ENCODE data around the gene MRTFB. TPM values are rescaled to one million over a fixed set of nuclear protein-coding genes. Genes with fewer than 3 reads are reported as not detected.

The MRTFB gene
- total RNA-seq, 1 donor from 2014 or later: 36.3 TPM

DNA sequence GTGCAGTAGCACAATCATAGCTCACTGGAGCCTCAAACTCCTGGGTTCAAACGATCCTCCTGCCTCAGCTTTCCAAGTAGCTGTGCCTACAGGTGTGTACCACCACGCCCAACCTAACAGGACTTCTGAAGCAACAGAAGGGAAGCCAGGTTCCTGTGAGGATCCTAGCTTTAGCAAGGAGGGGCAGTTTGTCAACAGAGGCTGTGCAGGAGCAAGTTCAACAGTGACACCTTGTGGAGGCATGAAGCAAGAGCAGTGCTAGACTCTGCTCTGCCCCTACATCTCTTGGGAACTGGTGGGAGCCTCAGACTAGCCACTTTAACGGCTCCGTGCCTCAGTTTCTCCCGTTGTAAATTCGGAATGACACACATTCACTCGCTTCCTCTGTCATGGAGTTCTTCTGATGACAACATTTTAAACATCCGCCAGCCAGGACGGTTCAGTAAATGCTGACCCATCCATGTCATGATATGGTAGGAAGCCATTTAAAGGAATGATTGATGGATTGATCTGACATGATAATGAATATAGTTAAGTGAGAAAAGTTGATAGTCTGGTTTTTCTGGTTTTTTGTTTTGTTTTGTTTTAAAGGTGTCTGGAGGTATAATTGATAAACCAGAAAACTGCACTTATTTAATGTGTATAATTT lies 218.7 kb downstream of the MRTFB start:
- DNase-seq: no peak

DNA sequence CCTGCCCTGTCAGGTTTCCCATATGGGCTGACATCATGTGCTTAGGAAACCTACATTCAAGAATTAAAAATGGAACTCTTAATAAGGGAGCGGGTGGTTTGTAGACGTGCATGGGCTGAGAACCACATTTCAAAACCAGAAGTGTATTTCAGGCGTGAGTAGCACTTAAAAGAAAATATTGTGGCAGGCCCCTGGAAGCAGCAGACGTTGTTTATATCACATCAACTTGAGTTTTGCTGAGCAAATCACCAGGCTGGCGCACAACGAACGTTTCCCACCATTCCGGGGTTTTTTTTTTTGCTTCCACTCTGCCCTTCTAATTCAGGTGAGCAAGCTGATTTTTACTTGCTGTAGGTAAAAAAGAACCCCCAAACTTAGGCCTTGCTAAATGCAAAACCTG lies 220.2 kb downstream of the MRTFB start:
- no peak for DNase-seq

DNA sequence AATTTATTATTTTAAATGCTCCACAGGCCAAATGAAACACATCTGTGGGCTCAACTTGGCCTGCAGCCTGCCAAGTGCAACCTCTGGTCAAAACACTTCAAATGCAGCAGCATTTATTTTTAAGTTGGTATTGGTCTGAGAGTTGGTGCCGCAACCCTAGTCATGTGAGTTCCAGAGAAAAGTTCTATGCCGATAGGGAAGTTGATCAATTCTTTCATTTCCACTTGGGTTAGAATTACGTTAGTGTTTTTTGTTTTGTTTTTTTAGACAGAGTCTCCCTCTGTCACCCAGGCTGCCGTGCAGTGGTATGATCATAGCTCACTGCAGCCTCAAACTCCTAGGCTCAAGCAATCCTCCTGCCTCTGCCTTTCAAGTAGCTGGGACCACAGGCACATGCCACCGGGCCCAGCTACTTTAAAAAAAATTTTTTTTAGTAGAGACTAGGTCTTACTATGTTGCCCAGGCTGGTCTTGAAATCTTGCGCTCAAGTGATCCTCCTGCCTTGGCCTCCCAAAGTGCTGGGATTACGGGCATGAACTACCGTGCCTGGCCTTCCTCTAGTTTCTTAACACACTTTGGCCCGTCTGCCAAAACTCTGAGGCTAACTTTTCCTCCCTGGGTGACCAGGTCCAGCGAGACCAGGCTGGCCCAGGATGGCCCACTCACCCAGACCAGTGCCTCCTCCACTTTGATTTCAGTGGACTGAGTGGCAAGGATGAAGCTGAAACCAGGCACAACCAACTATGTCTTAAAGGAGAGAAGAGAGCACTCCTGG lies 221.1 kb downstream of the MRTFB start:
- no peak for DNase-seq

DNA sequence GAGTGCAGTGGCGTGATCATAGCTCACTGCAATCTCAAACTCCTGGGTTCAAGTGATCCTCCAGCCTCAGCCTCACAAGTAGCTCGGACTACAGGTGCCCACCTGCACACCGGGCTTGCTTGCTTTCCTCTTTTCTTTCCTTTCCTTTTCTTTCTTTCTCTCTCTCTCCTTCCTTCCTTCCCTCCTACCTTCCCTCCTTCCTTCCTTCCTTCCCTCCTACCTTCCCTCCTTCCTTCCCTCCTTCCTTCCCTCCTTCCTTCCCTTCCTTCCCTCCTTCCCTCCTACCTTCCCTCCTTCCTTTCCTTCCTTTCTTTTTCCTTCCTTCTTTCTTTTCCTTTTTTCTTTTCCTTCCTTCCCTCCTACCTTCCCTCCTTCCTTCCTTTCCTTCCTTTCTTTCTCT lies 225.5 kb downstream of the MRTFB start:
- no peak for DNase-seq

DNA sequence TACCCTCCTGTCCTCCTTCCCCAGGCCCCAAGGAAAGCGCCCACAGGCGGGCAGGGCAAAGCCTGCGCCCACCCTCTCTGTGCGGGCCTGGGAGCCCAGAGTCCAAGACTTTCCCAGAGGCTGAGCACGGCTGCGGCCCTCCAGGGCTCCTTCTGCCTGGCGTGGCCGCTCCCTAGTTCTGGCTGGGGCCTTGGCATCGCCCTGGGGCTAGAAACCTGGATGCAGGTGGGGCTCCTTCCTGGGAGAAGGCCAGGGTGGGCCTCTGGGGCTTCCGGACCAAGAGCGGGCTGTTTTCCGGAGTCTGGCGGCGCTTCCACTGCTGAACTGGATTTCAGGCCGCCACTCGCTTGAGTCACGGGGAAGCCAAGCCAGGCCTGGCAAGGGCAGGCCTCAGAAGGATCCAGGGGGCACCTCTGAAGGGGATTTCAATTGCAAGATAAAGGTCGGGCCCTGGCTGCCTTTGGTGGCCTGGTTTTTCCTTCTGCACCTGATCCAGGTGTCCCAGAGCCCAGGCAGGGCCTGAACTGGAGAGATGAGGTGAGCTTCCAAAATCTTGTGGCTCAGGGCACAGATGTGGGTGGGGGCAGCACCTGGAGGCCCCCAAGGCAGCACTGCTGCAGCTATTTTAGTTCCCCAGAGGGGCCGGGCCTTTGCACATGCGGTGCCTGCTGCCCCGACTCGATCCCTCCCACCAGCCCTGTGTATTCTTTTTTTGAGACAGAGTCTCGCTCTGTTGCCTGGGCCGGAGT lies 227.4 kb downstream of the MRTFB start:
- DNase-seq: no peak

DNA sequence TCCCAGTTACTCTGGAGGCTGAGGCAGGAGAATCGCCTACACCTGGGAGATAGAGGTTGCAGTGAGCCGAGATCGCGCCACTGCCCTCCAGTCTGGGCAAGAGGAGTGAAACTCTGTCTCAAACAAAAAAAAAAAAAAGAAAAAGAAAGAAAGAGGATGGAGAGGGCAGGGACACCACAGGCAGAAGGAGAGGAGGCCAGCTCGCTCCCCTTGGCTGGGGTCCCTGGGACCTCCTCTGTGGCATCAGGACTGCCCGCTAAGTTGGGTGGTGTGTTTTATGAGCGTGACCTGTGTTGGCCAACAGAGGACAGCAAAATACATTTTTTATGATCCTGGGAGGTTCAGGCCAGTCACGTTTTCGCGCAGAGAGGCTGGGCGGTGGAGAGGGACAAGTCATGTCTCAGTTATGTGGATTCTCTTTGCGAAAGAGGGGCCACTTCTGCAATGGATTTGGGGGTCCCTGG lies 229.6 kb downstream of the MRTFB start:
- peak; percentile 10 for DNase-seq

DNA sequence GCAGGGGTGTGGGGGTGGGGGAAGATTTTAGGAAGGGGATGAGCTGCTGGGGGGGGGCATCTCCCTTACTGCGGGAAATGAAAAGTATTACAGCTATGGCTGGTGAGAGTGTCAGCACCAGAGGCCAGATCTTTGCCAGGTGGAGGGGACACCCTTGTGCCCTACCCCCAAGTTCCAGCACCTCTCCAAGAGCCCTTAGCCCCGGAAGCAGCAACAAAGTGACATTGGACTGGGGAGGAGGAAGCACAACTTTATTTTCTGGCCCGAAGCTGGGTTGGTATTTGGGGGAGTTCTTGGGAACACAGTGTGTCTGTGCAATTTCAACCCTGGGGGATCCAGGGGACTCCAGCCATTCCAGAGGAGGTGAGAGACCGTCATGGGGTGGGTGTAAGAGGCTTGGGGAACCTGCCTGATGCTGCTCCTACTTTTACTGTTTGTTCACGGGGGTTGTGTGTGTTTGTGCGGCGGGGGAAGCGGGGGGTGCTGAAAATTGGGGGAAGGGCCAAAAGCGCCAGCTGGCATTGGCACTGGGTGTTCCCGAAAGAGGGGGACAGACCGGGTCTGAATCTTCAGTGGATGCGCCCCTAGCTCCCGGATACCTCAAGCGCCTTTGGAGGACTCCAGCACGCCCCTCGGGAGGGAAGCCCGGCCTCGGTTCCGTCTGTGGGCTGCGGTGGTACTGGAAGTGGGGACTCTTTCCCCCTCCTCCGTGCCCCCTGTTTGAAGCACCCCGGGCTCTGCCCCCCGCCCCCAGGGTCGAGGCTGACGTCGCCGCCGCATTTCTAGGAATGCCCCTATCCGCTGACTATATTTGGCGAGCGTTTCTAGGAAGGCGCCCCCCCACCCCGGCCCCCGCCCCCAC lies 230.3 kb downstream of the MRTFB start:
- no peak for DNase-seq

DNA sequence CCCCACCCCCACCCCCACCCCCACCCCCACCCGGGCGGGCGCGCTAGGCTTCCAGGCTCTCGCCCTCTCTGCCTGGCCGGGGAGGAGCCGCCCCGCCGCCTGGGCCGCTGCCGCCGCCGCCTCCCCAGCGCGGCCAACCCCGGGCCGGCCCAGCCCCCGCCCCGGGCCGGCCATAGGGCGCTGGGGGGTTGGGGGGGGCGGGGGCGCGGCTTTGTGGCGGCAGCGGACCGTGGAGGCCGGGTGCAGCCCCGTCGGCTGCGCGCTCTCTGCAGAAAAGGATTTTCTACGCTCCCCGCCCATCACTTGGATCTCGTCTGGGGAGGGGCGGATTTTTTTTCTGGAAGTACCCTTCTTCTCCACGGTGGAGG lies 230.9 kb downstream of the MRTFB start:
- no peak for DNase-seq

DNA sequence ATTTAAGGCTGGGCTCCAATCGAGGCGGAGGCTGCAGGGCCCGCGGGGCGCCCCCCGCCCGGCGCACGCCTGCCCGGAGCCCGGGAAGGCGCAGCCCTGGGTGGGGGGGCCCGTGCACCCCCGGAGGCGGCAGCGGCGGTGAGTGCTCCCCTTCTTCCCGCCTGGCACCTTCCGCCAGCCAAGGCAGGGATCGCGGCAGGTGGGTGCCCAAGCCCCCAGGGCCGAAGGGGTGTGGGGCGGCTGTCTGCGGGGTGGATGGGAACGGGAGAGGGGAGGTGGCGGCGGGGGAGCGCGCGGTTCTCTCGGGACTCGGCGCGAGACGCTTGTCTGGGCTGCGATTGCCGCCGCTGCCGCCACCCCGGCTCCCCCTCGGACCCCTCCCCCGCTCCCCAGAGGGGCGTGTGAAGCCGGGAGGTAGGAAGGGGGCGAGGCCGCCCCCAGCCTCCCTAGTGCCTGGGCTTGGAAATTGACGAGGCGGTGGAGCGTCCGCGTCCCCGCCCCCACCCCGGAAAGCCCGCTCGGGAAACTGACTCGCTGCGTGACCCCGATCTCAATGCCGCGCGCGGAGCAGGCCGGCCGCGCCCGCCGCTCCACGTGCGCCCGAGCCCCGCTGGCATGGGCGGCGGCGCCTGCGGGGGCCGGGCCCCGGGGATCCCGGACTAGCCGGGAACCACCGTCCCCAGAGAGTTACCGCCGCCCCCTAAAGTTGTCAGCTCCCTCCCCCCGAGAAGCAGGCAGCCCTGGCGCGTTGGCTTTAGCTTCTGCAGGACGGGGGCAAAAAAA lies 231.5 kb downstream of the MRTFB start:
- DNase-seq: no peak

DNA sequence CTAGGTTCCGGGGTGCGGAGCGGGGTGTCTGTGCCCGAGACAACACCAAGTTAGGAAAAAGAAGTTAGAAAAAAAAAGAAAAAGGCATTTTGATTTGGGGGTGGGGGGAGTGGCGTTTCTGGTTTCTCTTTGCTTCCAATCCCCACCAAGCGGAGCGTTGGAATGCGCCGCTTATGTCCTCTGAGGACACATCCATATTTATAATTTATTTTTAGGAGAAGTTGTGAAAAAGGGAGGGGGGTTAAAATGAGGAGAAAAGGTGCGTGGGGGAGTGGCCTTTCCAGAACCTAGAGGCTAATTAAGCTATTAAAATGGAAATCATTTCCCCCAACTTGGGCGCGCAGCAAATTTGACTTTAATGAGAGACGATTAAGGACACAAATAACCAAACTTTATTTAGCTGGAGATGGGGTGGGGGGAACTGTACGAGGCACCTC lies 232.1 kb downstream of the MRTFB start:
- no peak for DNase-seq

DNA sequence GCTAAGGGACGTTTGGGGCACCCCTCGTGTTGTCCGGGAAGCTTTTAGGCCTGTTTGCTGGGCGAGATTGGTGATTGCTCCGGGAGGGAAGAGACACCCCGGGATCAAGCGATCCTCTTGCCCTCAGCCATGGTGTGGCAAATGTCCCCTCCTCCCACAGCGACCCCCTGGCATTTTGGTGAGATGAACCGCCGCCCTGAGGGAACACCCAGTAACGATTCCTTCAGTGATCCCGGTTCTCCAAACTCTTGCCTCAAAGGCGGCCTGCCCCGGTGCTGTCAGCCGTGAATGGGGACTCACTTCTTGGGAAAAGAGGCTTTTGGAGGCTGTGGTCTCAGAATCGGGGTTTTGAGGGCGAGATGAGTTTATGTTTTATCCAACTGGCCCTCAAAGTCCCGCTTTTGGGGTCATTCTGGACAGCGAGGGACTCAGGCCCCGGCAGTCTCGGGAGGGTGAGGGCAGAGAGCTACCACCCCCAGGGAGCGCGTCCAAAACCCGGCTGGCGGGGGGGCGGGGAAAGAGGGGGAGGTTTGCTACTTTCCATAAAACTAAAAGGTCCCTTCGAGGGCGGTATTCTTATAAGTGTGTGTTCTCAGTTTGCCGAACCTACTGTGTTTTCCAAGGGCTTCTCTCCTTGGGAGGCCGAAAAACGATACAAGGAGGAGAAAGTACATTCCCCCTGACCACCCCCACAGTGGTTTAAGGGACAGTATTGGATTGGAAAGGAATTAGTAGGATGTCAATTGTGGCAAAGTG lies 232.7 kb downstream of the MRTFB start:
- no peak for DNase-seq

DNA sequence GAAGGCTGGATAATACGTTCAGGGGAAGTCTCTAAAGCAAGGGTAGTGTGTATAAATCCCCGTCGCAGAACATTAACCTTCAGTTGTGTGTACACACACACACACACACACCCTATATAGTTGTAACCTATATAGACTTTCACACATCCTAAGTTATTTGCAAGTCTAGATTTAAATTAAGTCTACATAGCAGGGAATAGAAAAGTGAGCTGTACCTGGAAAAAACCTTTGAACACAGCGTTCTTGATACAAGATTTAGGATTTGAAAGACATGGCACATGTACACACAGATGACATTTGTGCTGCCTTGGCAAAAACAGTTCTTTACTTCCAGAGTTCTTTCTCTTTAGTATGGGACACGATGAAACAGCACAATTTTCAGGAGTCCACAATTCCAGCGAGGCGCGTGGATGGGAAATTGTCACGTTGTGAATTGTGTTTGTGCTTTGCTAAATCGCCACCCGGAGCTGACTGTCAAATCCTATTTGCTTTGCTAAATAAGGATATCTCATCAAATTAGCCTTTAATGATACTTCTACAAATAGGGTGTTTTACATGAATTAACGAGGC lies 233.9 kb downstream of the MRTFB start:
- no peak for DNase-seq

DNA sequence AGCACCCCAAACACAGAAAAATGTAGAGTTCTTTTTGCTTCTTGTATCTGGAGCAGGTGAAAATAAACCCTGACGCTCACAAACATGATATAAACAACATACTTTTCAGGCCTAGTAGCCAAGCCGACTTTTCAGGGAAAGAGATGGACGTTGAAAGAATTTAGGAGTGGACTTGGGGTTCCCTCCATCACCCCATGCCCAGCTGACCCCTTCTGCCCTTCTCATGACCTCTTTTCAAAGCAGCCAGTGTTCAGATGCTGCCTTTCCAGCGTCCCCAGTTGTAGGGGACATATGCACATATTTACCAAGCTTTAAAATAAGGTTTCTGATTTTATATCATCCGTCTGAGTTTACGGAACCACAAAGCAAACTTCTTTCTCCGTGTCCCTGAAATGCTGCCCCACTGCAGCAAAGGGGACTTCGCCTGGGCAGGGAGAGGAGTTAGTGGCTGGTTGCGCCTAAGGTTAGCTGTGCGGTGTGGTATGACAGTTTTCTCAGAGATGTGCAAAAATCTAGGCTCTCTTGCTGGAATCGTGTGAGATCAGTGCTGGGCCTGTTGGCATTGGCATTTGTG lies 235.5 kb downstream of the MRTFB start:
- DNase-seq: no peak

DNA sequence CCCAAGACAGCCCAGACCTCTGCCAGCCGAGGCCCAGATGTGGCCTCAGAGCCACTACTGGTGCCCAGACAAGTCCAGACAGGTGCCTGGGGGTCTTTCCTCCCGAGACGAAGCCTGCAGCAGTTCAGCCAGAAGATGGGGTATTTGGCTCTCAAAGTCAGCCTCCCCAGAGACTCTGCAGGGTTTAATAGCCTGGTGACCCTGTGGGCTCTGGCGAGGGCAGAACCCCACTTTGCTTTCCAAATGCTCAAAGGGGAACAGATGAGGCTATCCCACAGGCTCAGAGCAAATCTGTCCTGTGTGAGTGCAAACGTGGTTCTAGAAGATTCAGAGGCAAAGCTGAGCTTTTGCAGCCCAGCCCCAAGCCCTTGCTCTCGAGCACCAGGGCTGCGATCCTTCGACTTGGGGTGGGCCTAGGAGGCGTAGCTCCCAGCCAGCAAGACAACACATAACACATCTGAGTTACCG lies 236.0 kb downstream of the MRTFB start:
- DNase-seq: no peak

DNA sequence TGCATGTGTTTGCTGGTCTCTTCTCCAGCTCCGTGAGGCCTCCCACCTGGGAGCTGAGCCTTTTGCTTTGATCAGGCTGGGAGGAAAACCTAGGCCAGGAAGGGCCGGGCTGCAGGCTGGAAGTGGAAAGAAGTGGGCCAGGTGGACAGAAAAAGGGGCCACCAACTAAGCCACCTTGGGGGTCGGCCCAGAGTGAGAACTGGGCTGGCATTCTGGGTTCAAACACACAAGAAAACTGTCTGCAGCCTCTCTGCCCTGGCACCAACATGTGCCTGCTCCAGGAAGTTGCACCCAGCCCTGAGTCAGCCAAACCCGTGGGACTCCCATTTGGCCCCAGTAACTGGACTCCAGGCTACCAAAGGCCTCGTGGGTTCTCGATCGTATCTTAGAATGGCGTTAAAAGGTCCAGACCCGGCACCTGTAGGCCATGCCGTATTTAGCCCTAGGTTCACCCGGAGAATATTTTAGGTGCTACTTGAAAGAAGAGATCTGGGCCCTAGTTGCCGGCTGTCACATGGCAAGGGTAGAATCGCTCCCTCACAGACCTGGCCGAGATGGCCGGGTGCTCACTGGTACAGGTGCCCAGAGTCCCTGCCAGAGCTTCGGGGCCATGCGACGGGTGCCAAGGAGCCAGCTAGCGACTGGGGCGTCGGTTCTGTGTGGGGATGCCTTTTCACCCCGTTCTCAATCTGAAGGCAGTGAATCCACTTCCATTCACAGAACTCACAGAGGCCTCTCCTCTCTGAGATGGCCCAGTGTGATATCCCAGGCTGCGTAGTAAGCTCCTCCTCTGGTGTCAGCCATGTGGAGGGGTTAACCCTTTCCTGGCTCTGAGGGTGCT lies 236.6 kb downstream of the MRTFB start:
- no peak for DNase-seq

DNA sequence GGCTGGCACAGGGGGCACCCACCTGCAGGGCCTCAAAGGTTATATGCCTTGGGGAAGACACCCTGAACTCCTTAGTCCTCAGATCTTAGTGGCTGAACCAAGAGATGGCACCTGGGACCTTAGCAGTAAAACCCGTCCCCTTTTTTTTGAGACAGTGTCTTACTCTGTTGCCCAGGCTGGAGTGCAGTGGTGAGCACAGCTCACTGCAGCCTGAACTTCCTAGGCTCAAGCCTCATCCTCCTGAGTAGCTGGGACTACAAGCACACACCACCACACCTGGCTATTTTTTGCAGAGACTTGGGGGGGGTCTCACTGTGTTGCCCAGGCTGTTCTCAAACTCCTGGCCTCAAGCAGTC lies 237.2 kb downstream of the MRTFB start:
- no peak for DNase-seq

DNA sequence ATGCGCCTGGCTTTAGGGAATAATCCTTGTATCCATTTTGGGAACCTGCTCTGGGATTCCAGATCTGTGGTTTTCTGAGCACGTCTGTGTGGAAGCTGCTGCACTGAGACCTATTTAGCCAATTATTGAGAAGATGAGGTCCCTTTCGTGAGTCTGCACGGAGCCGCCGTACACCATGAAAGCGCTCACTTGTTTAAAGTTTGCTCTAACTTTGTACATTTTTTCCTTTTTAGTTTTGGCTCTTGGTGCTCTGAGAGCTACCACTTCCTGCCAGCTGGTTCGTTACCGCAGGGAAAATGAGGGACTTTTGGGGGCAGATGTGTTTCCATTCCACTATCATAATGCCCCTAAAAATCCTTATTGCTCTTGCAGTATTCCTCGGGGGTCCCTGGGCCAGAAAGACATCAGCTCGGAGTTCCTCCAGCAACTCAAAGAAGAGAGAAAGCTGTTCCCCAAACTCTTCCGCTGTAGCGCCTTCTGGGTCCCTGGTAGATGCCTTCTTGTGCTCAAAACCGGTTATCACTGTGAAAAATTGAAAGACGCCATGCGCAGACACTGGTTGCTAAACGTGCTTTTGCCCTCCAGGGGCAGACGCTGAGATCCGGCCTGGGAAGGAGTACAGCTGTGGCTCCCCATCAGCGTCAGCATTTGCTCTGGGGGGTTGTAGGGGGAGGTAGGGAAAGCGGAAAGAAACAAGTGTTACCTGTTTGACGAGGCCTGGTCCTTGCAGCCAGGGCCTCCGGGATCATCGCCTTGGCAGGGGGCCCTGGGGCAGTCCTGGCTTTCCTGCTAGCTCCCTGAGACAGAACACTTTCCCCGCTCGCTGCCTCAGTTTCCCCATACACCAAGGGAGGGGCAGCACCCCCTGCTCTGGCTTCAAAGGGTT lies 238.1 kb downstream of the MRTFB start:
- DNase-seq: no peak

DNA sequence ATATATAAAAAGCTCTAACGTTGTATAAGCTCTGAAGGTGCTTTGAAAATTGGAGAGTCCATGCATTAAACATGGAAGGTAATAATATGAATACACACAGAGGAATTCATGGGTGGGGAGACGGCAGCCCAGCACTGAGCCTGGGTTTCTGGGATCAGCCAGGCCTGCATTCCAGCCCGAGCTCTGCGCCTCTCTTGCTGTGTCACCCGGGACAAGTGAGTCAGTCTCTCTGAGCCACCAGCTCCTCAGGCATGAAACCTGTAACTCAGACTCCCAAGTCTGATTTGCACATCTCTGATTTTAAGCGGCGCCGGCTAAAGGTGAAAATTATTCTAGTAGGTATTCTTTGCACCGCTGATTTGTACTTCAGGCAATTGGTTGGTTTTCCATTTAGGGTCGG lies 238.8 kb downstream of the MRTFB start:
- DNase-seq: no peak

Measured in occipital lobe (tissue), 2 donors.